Measurements from ENCODE around the gene CBS.
"Not testable (repeated sequence)": the region's sequence is repeated elsewhere in the genome, so short reads cannot be mapped to it uniquely, and the experiment has no call there.

The CBS gene

GRCh38 chr21:43062955-43063664, 12.5 kb downstream of the CBS start:
- not testable (repeated sequence) for H3K36me3 ChIP-seq (ENCODE audit: control insufficient read depth, insufficient read depth, low read length); H3K27me3 ChIP-seq (ENCODE audit: control insufficient read depth, insufficient read depth, low read length); H3K4me1 ChIP-seq (ENCODE audit: control insufficient read depth, insufficient read depth, low read length); H3K27ac ChIP-seq (ENCODE audit: low read depth, low read length); H3K9ac ChIP-seq (ENCODE audit: low read length); H3K4me3 ChIP-seq (ENCODE audit: low read length)

- H3K36me3 ChIP-seq (ENCODE audit: control insufficient read depth, insufficient read depth, low read length); H3K27me3 ChIP-seq (ENCODE audit: control insufficient read depth, insufficient read depth, low read length); H3K27ac ChIP-seq (ENCODE audit: low read depth, low read length); H3K4me1 ChIP-seq (ENCODE audit: control insufficient read depth, insufficient read depth, low read length); H3K9ac ChIP-seq (ENCODE audit: low read length); H3K4me3 ChIP-seq (ENCODE audit: low read length): not testable (repeated sequence)
Observed at GRCh38 chr21:43053112-43053511, 22.5 kb downstream of the CBS start.

- H3K4me3 ChIP-seq (ENCODE audit: low read length); H3K27ac ChIP-seq (ENCODE audit: low read depth, low read length); H3K27me3 ChIP-seq (ENCODE audit: control insufficient read depth, insufficient read depth, low read length); H3K9ac ChIP-seq (ENCODE audit: low read length); H3K36me3 ChIP-seq (ENCODE audit: control insufficient read depth, insufficient read depth, low read length); H3K4me1 ChIP-seq (ENCODE audit: control insufficient read depth, insufficient read depth, low read length): not testable (repeated sequence)
Observed at GRCh38 chr21:43045876-43046821, 29.5 kb downstream of the CBS start.

GRCh38 chr21:43045165-43045875, 30.3 kb downstream of the CBS start:
- H3K27me3 ChIP-seq (ENCODE audit: control insufficient read depth, insufficient read depth, low read length); H3K36me3 ChIP-seq (ENCODE audit: control insufficient read depth, insufficient read depth, low read length); H3K27ac ChIP-seq (ENCODE audit: low read depth, low read length); H3K4me1 ChIP-seq (ENCODE audit: control insufficient read depth, insufficient read depth, low read length); H3K9ac ChIP-seq (ENCODE audit: low read length); H3K4me3 ChIP-seq (ENCODE audit: low read length): not testable (repeated sequence)

- H3K27ac ChIP-seq (ENCODE audit: low read depth, low read length); H3K4me1 ChIP-seq (ENCODE audit: control insufficient read depth, insufficient read depth, low read length); H3K27me3 ChIP-seq (ENCODE audit: control insufficient read depth, insufficient read depth, low read length); H3K4me3 ChIP-seq (ENCODE audit: low read length); H3K9ac ChIP-seq (ENCODE audit: low read length); H3K36me3 ChIP-seq (ENCODE audit: control insufficient read depth, insufficient read depth, low read length): not testable (repeated sequence)
Observed at GRCh38 chr21:43044547-43044946, 31.1 kb downstream of the CBS start.

GRCh38 chr21:43043291-43043690, 32.3 kb downstream of the CBS start:
- not testable (repeated sequence) for H3K4me1 ChIP-seq (ENCODE audit: control insufficient read depth, insufficient read depth, low read length); H3K4me3 ChIP-seq (ENCODE audit: low read length); H3K27ac ChIP-seq (ENCODE audit: low read depth, low read length); H3K27me3 ChIP-seq (ENCODE audit: control insufficient read depth, insufficient read depth, low read length); H3K36me3 ChIP-seq (ENCODE audit: control insufficient read depth, insufficient read depth, low read length); H3K9ac ChIP-seq (ENCODE audit: low read length)

- H3K9ac ChIP-seq (ENCODE audit: low read length); H3K4me1 ChIP-seq (ENCODE audit: control insufficient read depth, insufficient read depth, low read length); H3K27me3 ChIP-seq (ENCODE audit: control insufficient read depth, insufficient read depth, low read length); H3K36me3 ChIP-seq (ENCODE audit: control insufficient read depth, insufficient read depth, low read length); H3K27ac ChIP-seq (ENCODE audit: low read depth, low read length); H3K4me3 ChIP-seq (ENCODE audit: low read length): not testable (repeated sequence)
Observed at GRCh38 chr21:43042169-43042568, 33.5 kb downstream of the CBS start.

- not testable (repeated sequence) for H3K4me1 ChIP-seq (ENCODE audit: control insufficient read depth, insufficient read depth, low read length); H3K27me3 ChIP-seq (ENCODE audit: control insufficient read depth, insufficient read depth, low read length); H3K27ac ChIP-seq (ENCODE audit: low read depth, low read length); H3K36me3 ChIP-seq (ENCODE audit: control insufficient read depth, insufficient read depth, low read length); H3K4me3 ChIP-seq (ENCODE audit: low read length); H3K9ac ChIP-seq (ENCODE audit: low read length)
Observed at GRCh38 chr21:43038659-43039044, 37.0 kb downstream of the CBS start.

- H3K36me3 ChIP-seq (ENCODE audit: control insufficient read depth, insufficient read depth, low read length); H3K9ac ChIP-seq (ENCODE audit: low read length); H3K4me1 ChIP-seq (ENCODE audit: control insufficient read depth, insufficient read depth, low read length): not testable (repeated sequence)
Observed at GRCh38 chr21:43037918-43038658, 37.5 kb downstream of the CBS start.

GRCh38 chr21:43036889-43037288, 38.7 kb downstream of the CBS start:
- H3K27ac ChIP-seq (ENCODE audit: low read depth, low read length); H3K27me3 ChIP-seq (ENCODE audit: control insufficient read depth, insufficient read depth, low read length); H3K9ac ChIP-seq (ENCODE audit: low read length); H3K4me1 ChIP-seq (ENCODE audit: control insufficient read depth, insufficient read depth, low read length); H3K36me3 ChIP-seq (ENCODE audit: control insufficient read depth, insufficient read depth, low read length); H3K4me3 ChIP-seq (ENCODE audit: low read length): not testable (repeated sequence)

More at GRCh38 chr21:43037918-43038658, 37.5 kb downstream of the CBS start:
- not testable (repeated sequence) for H3K4me3 ChIP-seq (ENCODE audit: low read length); H3K27me3 ChIP-seq (ENCODE audit: control insufficient read depth, insufficient read depth, low read length); H3K27ac ChIP-seq (ENCODE audit: low read depth, low read length)

GRCh38 chr21:43034826-43035225, 40.8 kb downstream of the CBS start:
- Histone ChIP-seq H3K36me3 (ENCODE audit: control insufficient read depth, insufficient read depth, low read length) (peaks cover 8% of the 10 kb centered on the region), H3K4me1 (ENCODE audit: control insufficient read depth, insufficient read depth, low read length) (no peaks in the 10 kb centered on the region), H3K27ac (ENCODE audit: low read depth, low read length) (no peak overlapping the region), H3K4me3 (ENCODE audit: low read length) (no peak overlapping the region), H3K9ac (ENCODE audit: low read length) (no peak overlapping the region), H3K27me3 (ENCODE audit: control insufficient read depth, insufficient read depth, low read length) (no peaks in the 10 kb centered on the region)

- Histone ChIP-seq H3K9ac (ENCODE audit: low read length) (no peak overlapping the region), H3K27me3 (ENCODE audit: control insufficient read depth, insufficient read depth, low read length) (no peaks in the 10 kb centered on the region), H3K4me1 (ENCODE audit: control insufficient read depth, insufficient read depth, low read length) (no peaks in the 10 kb centered on the region), H3K4me3 (ENCODE audit: low read length) (no peak overlapping the region), H3K36me3 (ENCODE audit: control insufficient read depth, insufficient read depth, low read length) (peaks cover 10% of the 10 kb centered on the region), H3K27ac (ENCODE audit: low read depth, low read length) (no peak overlapping the region)
Observed at GRCh38 chr21:43034101-43034500, 41.5 kb downstream of the CBS start.
